Endometrial microvascular endothelial cells (primary cell): ENCODE data around the gene ANKRD31. TPM values are rescaled to one million over a fixed set of nuclear protein-coding genes. Genes with fewer than 3 reads are reported as not detected.
"Not testable (repeated sequence)": the region's sequence is repeated elsewhere in the genome, so short reads cannot be mapped to it uniquely, and the experiment has no call there.

Experiments
- in situ Hi-C: cut with HindIII; loops from 2 replicates; pipeline ENCODE4 v1.10.0; 2017; ENCODE audit warnings: low sequenced_read_pairs, low pct_unique_long_range_greater_than_20kb; ENCODE audit errors: inconsistent ontology term
- total RNA-seq: library from RNA; depleted of rRNA; stranded (reverse); fragments of >200 nt; gene quantifications from one replicate; pipeline ENCODE4 v1.2.3, GENCODE V29; 2015; ENCODE audit errors: inconsistent ontology term

Gene ANKRD31
- total RNA-seq, 1 donor from 2014 or later = not detected

DNA sequence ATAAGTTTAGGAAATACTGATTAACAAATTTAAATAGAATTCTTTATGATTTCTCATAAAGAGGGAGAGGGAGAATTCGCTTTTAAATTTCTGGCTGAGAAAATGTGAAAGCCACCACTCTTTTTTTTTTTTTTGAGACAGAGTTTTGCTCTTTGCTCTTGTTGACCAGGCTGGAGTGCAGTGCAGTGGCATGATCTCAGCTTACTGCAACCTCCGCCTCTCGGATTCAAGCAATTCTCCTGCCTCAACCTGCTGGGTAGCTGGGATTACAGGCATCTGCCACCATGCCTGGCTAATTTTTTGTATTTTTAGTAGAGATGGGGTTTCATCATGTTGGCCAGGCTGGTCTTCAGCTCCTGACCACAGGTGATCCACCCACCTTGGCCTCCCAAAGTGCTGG, 157.3 kb downstream of the ANKRD31 start:
- in situ Hi-C loops = not testable (repeated sequence)

DNA sequence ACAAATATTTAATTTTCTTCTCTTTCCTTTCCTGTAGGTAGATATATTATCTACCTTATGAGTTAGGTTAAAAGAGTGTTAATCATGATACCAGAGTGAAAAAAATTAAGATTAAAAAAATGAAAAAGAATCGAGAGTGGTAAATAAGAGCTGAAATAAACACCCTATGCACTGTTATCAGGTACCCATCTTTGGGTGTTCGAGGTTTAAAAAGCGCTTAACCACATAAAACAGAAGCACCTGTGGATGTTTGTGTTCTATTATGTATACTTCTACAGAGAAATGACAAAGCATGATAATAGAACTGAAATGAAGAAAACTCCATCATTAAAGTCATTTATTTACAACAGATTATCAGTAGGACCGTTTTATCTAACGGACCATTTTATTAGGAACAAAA, 158.7 kb downstream of the ANKRD31 start:
- in situ Hi-C loops = no loop called here

GRCh38 chr5:75072061-75072460, 164.6 kb downstream of the ANKRD31 start:
- in situ Hi-C loops = no loop called here

GRCh38 chr5:75071100-75071499, 165.6 kb downstream of the ANKRD31 start:
- in situ Hi-C loops = no loop called here

GRCh38 chr5:75067434-75067833, 169.2 kb downstream of the ANKRD31 start:
- in situ Hi-C loops = no loop called here

GRCh38 chr5:75062925-75063531, 173.7 kb downstream of the ANKRD31 start:
- in situ Hi-C loops = no loop called here

- in situ Hi-C loops = no loop called here
These were observed 176.6 kb downstream of the ANKRD31 start for GRCh38 chr5:75059912-75060545.

GRCh38 chr5:75058986-75059535, 177.6 kb downstream of the ANKRD31 start:
- in situ Hi-C loops = no loop called here

GRCh38 chr5:75057561-75057960, 179.1 kb downstream of the ANKRD31 start:
- in situ Hi-C loops = no loop called here

- in situ Hi-C loops = no loop called here
These were observed 180.9 kb downstream of the ANKRD31 start for GRCh38 chr5:75055727-75056144.

DNA sequence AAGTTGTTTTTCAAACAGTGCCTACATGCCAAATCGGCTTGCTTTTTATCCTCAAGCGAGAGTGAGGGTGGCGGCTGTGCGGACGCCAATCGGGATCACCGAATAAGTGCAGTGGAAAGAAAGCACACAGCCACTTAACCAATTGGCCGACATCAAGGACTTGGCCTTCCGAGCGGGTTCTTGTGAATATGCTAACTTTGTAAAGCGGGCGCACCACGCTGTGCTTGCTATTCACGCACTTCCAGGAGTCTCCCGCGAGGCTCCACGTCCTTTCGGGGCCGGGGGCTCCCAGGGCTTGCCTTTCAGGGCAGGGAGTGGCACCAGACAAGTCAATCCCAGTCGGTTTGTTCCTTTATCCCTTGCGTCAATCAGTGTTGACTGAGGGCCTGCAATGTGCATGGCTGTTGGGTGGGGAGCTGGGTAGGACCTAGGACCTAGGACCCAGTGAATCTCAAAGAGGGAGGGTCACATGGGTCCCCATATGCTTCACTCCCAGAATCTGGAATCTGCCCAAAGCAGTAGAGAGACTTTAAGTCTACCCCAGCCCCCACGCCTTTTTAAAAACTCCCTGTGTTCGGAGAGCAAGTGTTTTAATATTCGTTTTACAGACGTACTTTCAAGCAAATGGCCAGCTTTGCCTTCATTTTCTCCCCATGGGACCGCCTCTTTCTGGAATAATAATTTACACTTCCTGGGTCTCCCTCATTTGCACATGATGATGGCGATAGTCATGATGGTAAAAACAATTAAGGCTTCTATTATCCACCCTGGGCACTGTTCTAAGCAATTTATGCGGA, 182.3 kb downstream of the ANKRD31 start:
- in situ Hi-C loops = no loop called here

DNA sequence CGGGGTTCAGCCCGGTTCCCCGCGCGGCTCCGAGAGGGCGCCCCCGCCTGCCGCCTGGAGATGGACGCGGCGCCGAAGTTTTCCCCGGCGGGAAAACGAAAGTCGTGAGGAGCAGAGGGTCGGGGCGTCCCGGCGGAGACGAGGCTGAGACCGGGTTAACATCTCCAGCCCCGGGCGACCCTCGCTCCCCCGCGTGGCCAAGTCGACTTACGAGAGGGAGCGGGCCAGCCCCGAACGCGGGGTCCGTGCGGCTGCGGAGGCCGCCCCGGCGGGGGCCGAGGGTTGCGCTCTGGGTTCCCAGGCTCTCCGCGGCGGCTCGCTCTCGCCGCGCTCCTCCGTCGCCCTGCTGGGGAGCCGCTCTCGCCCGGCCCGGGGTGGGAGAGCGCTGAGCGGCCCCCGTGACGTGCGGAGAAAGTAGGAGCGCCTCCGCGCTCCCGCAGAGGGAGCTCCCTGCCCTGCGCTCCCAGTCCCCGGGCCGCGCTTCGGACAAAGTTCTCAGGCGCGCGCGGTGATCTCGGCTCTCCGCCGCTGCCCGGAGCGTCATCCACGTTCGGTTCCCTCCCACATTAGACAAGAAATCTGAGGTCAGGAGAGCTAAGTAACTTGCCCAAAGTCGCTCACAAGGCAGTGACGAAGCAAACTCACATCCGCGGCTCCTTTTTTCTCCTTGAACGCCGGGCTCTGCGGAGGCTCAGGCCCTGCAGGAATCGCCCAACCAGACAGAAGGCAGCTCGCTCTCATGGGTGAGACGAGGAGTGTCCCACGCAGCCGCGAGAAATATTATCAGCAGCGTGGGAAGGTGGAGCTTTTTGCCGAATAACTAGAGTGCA, 183.2 kb downstream of the ANKRD31 start:
- in situ Hi-C loops = no loop called here

GRCh38 chr5:75053054-75053303, 183.7 kb downstream of the ANKRD31 start:
- in situ Hi-C loops = no loop called here

DNA sequence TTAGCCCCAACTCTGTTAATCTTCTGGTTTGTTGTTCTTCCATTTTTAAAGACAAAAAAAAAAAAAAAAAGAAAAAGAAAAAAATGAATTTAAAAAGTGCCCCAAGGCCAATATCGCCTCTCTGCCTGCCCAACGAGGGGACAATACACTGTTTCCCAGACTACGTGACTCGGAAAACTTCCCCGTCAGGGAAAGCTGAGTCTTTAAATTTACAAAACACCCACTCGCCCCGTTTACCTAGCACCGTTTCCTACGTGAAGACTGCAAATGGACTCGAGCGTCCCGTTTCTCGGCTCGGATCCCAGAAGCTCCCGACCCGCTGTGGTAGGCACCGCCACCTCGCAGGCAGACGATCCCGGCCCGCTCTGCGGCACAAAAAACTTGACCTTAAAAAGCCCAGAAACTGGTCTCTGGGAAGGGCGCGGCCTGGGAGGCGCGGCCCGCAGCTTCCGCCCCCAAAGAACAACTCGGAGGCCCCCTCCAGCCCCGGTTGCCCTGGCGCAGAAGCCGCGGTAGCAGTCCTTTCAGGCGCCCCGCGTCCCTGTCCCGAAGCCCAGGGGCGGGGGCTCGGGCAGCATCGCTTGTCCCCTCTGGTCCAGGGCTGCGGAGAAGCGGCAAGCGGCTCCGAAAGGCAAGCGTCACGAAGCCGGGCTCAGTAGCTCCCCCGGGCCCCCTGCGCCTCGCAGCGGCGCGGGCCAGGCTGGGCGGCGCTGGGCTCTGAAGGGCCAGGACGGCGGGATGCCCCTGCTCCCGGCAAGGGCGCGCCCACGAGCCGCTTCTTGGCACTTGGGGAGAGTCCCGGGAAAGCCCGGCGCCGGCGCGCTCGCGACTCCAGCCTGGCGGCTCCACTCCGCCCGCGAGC, 184.3 kb downstream of the ANKRD31 start, which contains the start of gene GCNT4:
TSS of gene GCNT4 (minus strand) at position 367 of the 862 bp plus-strand sequence. CDS start 22,521 bp downstream, outside the sequence.
- in situ Hi-C loops = no loop called here

DNA sequence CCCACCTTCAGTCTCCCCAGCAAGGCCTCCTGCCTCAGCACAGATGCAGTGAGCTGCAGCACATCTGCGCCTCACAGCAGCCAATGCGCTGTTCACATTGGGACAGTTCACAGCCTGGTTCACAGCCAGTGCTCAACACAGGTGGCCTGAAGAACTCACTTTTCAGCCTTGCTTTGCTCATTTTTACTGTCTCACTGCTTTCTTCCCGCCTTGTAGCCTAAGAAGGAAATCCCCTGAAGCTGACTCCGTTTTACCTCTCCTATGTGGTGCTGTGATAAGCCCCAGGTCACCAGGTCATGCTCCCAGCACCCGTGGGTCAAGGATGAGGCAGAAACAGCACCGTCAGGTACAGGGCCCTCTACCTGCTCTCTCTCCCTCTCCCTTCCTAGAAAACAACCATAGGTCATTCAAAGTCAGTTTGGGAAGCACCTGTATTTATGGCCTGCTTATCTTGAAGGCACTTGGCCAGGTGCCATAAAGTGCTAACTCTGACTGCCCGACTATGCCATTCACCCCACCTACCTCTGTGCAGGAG, 185.4 kb downstream of the ANKRD31 start:
- in situ Hi-C loops = no loop called here

GRCh38 chr5:75050415-75050814, 186.3 kb downstream of the ANKRD31 start:
- in situ Hi-C loops = no loop called here

- in situ Hi-C loops = no loop called here
These were observed 187.0 kb downstream of the ANKRD31 start for GRCh38 chr5:75049456-75050351.
